Hepatocyte (in vitro differentiated cells): ENCODE results near the gene BTBD19. TPM values are rescaled to one million over a fixed set of nuclear protein-coding genes. Genes with fewer than 3 reads are reported as not detected.

Source experiments
- DNase-seq: peaks from one replicate; pipeline ENCODE4 v3.0.0-alpha.2; 2016; ENCODE audit warnings: low spot score
- H2AFZ ChIP-seq: fragments of 200-600 bp; sonication (generic); 2 replicates; pipeline ENCODE4 v1.6.0; 2016; ENCODE audit warnings: antibody characterized with exemption, mild to moderate bottlenecking
- H3K27ac ChIP-seq: fragments of 200-600 bp; sonication (generic); 2 replicates; pipeline ENCODE4 v1.5.1; 2016; ENCODE audit warnings: mild to moderate bottlenecking
- H3K27me3 ChIP-seq: fragments of 200-600 bp; sonication (generic); 2 replicates; pipeline ENCODE4 v1.6.1; 2016
- H3K36me3 ChIP-seq: fragments of 200-600 bp; sonication (generic); replicated peaks from 2 replicates; pipeline ENCODE4 v1.5.1; 2016; ENCODE audit warnings: low read depth; ENCODE audit not compliant: insufficient read depth
- H3K4me1 ChIP-seq: fragments of 200-600 bp; sonication (generic); 2 replicates; pipeline ENCODE4 v1.5.1; 2016; ENCODE audit warnings: mild to moderate bottlenecking, moderate library complexity; ENCODE audit not compliant: insufficient read depth
- H3K4me2 ChIP-seq: fragments of 200-600 bp; sonication (generic); 2 replicates; pipeline ENCODE4 v1.6.0; 2016
- H3K4me3 ChIP-seq: fragments of 200-600 bp; sonication (generic); 2 replicates; pipeline ENCODE4 v1.5.1; 2016; ENCODE audit warnings: mild to moderate bottlenecking
- H3K79me2 ChIP-seq: fragments of 200-600 bp; sonication (generic); 2 replicates; pipeline ENCODE4 v1.6.0; 2017; ENCODE audit warnings: mild to moderate bottlenecking
- H3K9me2 ChIP-seq: fragments of 200-600 bp; sonication (generic); replicated peaks from 2 replicates; pipeline ENCODE4 v1.6.0; 2017; ENCODE audit warnings: mild to moderate bottlenecking; ENCODE audit not compliant: insufficient read depth
- H3K9me3 ChIP-seq: fragments of 200-600 bp; sonication (generic); 2 replicates; pipeline ENCODE4 v1.5.1; 2016; ENCODE audit warnings: low read depth, mild to moderate bottlenecking
- H4K20me1 ChIP-seq: fragments of 200-600 bp; sonication (generic); 2 replicates; pipeline ENCODE4 v1.6.0; 2016; ENCODE audit warnings: mild to moderate bottlenecking; ENCODE audit not compliant: insufficient read depth, poor library complexity, severe bottlenecking
- CTCF ChIP-seq: fragments of 200-600 bp; sonication (generic); IDR thresholded peaks from 2 replicates; pipeline ENCODE4 v1.5.1; 2016; ENCODE audit warnings: antibody characterized with exemption, mild to moderate bottlenecking; ENCODE audit not compliant: poor library complexity
- EZH2 ChIP-seq: fragments of 200-600 bp; sonication (generic); IDR thresholded peaks from 2 replicates; pipeline ENCODE4 v1.6.1; 2016; ENCODE audit warnings: antibody characterized with exemption, mild to moderate bottlenecking, borderline replicate concordance
- EZH2phosphoT487 ChIP-seq: fragments of 200-600 bp; sonication (generic); IDR thresholded peaks from one replicate; pipeline ENCODE4 v1.6.1; 2018; ENCODE audit warnings: antibody characterized with exemption, mild to moderate bottlenecking, low read depth, moderate library complexity; ENCODE audit not compliant: unreplicated experiment, severe bottlenecking
- WGBS: methylation state at CpG from one replicate; pipeline ENCODE4 v1.1.6; 2016; ENCODE audit warnings: low lambda C conversion rate; ENCODE audit errors: missing lambda C conversion rate; 5-methylcytosine and 5-hydroxymethylcytosine counted together
- polyA plus RNA-seq: library from polyadenylated mRNA; unstranded; fragments of >200 nt; fragmentation: Nextera tagmentation; extraction: Ambion mirVana; gene quantifications from 2 replicates; pipeline ENCODE4 v1.2.1, GENCODE V29; 2016
- total RNA-seq: library from RNA; depleted of rRNA; stranded (reverse); fragments of >200 nt; gene quantifications from 2 replicates; pipeline ENCODE4 v1.2.3, GENCODE V29; 2014

Gene BTBD19
- total and polyA plus RNA-seq, 2 experiments from 2014 or later, result 5.5 to 16.8 TPM

GRCh38 chr1:44846985-44847384 lies 38.7 kb downstream of the BTBD19 start:
- no peak for DNase-seq
- Histone ChIP-seq H3K27me3 (no peaks in the 10 kb centered on the region), H3K4me3 (no peak overlapping the region), H2AFZ (no peak overlapping the region), H3K4me2 (no peak overlapping the region), H3K9me3 (no peaks in the 10 kb centered on the region), H3K36me3 (no peaks in the 10 kb centered on the region), H3K4me1 (peaks cover 4% of the 10 kb centered on the region), H3K27ac (no peak overlapping the region), H4K20me1 (no peaks in the 10 kb centered on the region), H3K79me2 (no peaks in the 10 kb centered on the region), H3K9me2 (no peaks in the 10 kb centered on the region)
- TF ChIP-seq CTCF (no peak), EZH2phosphoT487 (no peak), EZH2 (no peak)
- 100% methylated on average over 1 of the region's 1 CpG for WGBS

- no peaks in the 10 kb centered on the region for H3K79me2 ChIP-seq
- TF ChIP-seq EZH2, result no peak
- TF ChIP-seq CTCF, result no peak
- no peak for TF ChIP-seq EZH2phosphoT487
- WGBS, result 84% methylated on average over 1 of the region's 1 CpG
Observed at GRCh38 chr1:44847845-44848244, 39.5 kb downstream of the BTBD19 start.

GRCh38 chr1:44848456-44849181 lies 40.3 kb downstream of the BTBD19 start:
- DNase-seq, result no peak
- no peaks in the 10 kb centered on the region for H3K36me3 ChIP-seq
- H4K20me1 ChIP-seq, result no peaks in the 10 kb centered on the region
- H3K4me2 ChIP-seq, result no peak overlapping the region
- no peaks in the 10 kb centered on the region for H3K27me3 ChIP-seq
- no peaks in the 10 kb centered on the region for H3K79me2 ChIP-seq
- no peaks in the 10 kb centered on the region for H3K9me3 ChIP-seq
- H2AFZ ChIP-seq, result no peak overlapping the region
- H3K27ac ChIP-seq, result peak overlapping the region; percentile 43
- H3K9me2 ChIP-seq, result no peaks in the 10 kb centered on the region
- no peak for TF ChIP-seq EZH2
- no peak for TF ChIP-seq CTCF
- TF ChIP-seq EZH2phosphoT487, result no peak
- H3K4me1 ChIP-seq, result peaks cover 4% of the 10 kb centered on the region
- WGBS, result 86% methylated on average over 7 of the region's 7 CpGs
- H3K4me3 ChIP-seq, result no peak overlapping the region

More at GRCh38 chr1:44847845-44848244, 39.5 kb downstream of the BTBD19 start:
- Histone ChIP-seq H3K9me3 (no peaks in the 10 kb centered on the region), H3K4me1 (peaks cover 4% of the 10 kb centered on the region), H3K36me3 (no peaks in the 10 kb centered on the region), H3K4me2 (no peak overlapping the region), H4K20me1 (no peaks in the 10 kb centered on the region), H2AFZ (no peak overlapping the region), H3K27me3 (no peaks in the 10 kb centered on the region), H3K4me3 (no peak overlapping the region), H3K27ac (peak overlapping the region; percentile 13), H3K9me2 (no peaks in the 10 kb centered on the region)
- no peak for DNase-seq
